Right lobe of liver (tissue), 6 donors: Measurements from ENCODE around the gene PLXNA2. TPM values are rescaled to one million over a fixed set of nuclear protein-coding genes. Genes with fewer than 3 reads are reported as not detected.

Source experiments
- ATAC-seq, 4 donors: fragments of 200-7000 bp; cut with Tn5 transposase; one replicate each; pipeline ENCODE4 v1.9.1; 2020; ENCODE audit warnings: mild to moderate bottlenecking in 4 of 4, moderate library complexity in 4 of 4
- DNase-seq, 3 donors: peaks; one replicate each; pipeline ENCODE4 v3.0.0-alpha.2; 2020
- H3K27ac ChIP-seq, 3 donors: fragments of 200-600 bp; one replicate each; pipeline ENCODE4 v1.8.0; 2022
- H3K27me3 ChIP-seq, 2 donors: fragments of 200-600 bp; one replicate each; pipeline ENCODE4 v1.8.0; 2022
- H3K36me3 ChIP-seq, 4 donors: fragments of 200-600 bp; sonication (generic) in 1 of 4; one replicate each; pipeline versions ENCODE4 v1.5.1 to v1.8.0; 2017 to 2022; ENCODE audit warnings: control low read depth in 1 of 4
- H3K4me1 ChIP-seq, 4 donors: fragments of 200-600 bp; sonication (generic) in 1 of 4; one replicate each; pipeline versions ENCODE4 v1.5.1 to v1.8.0; 2017 to 2022; ENCODE audit warnings: control low read depth in 1 of 4
- H3K4me3 ChIP-seq, 3 donors: fragments of 200-600 bp; one replicate each; pipeline ENCODE4 v1.8.0; 2022
- H3K9me3 ChIP-seq, 4 donors: fragments of 200-600 bp; sonication (generic) in 1 of 4; one replicate each; pipeline versions ENCODE4 v1.5.1 to v1.8.0; 2017 to 2022; ENCODE audit warnings: control low read depth in 1 of 4
- CTCF ChIP-seq, 4 donors: fragments of 200-600 bp in 3 of 4; fragments of 450-650 bp in 1 of 4; IDR thresholded peaks; one replicate each; pipeline versions ENCODE4 v1.5.1 to v1.8.0; 2016 to 2022; ENCODE audit warnings: antibody characterized with exemption in 4 of 4, mild to moderate bottlenecking in 2 of 4
- POLR2A ChIP-seq: fragments of 450-650 bp; IDR thresholded peaks from one replicate; pipeline ENCODE4 v1.6.1; 2017; ENCODE audit warnings: antibody characterized with exemption, mild to moderate bottlenecking
- WGBS: methylation state at CpG from one replicate; pipeline ENCODE4 v1.1.6; 2018; ENCODE audit warnings: low coverage, low lambda C conversion rate; ENCODE audit not compliant: insufficient coverage; ENCODE audit errors: missing lambda C conversion rate; 5-methylcytosine and 5-hydroxymethylcytosine counted together
- intact Hi-C, 2 donors: fragments of 100-400 bp; cut with DNase I; formaldehyde crosslinking; loops; one replicate each; pipeline versions ENCODE4 v1.11.2 to v1.14.1; 2022
- total RNA-seq, 6 experiments: library from RNA; depleted of rRNA in 2 of 6; stranded (reverse); fragments of >200 nt in 2 of 6; fragmentation: NEBNext Ultra II Directional in 3 of 6; extraction: Animal tissue kit (Norgen Biotek cat#: 25700) in 3 of 6; gene quantifications; one replicate each; pipeline versions ENCODE4 v1.1.0 to v1.2.4, GENCODE V29; 2016 to 2023
- donor health status: DM: no; HTN: yes; CAD: no.
- donor health status: DM: no; HTN: no; CAD: no.
- donor health status: DM: no; HTN: no; CAD: no.
- donor health status: DM: no; HTN: yes; CAD: no.
- donor health status: DM: no; HTN: yes; CAD: no.

PLXNA2 gene
- total RNA-seq, 6 experiments from 2014 or later = 5.6 to 20.8 (median 9.3) TPM

- intact Hi-C loops = no loop called here
- no peak overlapping the region for H3K27ac ChIP-seq
- TF ChIP-seq POLR2A = no peak
- H3K4me3 ChIP-seq = no peak overlapping the region
- peaks cover 0 to 9% (median 0%) of the 10 kb centered on the region in 4 donors for H3K36me3 ChIP-seq
- 95% methylated on average over 2 of the region's 2 CpGs for WGBS
- ATAC-seq (no peak), DNase-seq (no peak)
- peaks cover 0 to 5% (median 0%) of the 10 kb centered on the region in 4 donors for H3K4me1 ChIP-seq
- no peaks in the 10 kb centered on the region for H3K9me3 ChIP-seq
- H3K27me3 ChIP-seq = no peaks in the 10 kb centered on the region
These were observed 160.5 kb downstream of the PLXNA2 start for GRCh38 chr1:208083715-208084085.

- Histone ChIP-seq H3K4me1 (peaks cover 0 to 5% (median 0%) of the 10 kb centered on the region in 4 donors), H3K9me3 (no peaks in the 10 kb centered on the region), H3K27ac (no peak overlapping the region), H3K27me3 (no peaks in the 10 kb centered on the region), H3K36me3 (peaks cover 0 to 9% (median 0%) of the 10 kb centered on the region in 4 donors), H3K4me3 (no peak overlapping the region)
- intact Hi-C loops = no loop called here
- DNase-seq (no peak), ATAC-seq (no peak)
- TF ChIP-seq CTCF (IDR thresholded peaks at IDR 0.05) (no peak), POLR2A (no peak)
- 86% methylated on average over 13 of the region's 16 CpGs for WGBS
These were observed 161.0 kb downstream of the PLXNA2 start for GRCh38 chr1:208083016-208083714.

GRCh38 chr1:208081972-208082371 is 162.2 kb downstream of the PLXNA2 start:
- Histone ChIP-seq H3K4me3 (no peak overlapping the region), H3K9me3 (no peaks in the 10 kb centered on the region), H3K36me3 (peaks cover 0 to 3% (median 0%) of the 10 kb centered on the region in 4 donors), H3K4me1 (peaks cover 0 to 5% (median 0%) of the 10 kb centered on the region in 4 donors), H3K27me3 (no peaks in the 10 kb centered on the region), H3K27ac (no peak overlapping the region)
- WGBS = 82% methylated on average over 3 of the region's 12 CpGs
- intact Hi-C loops = no loop called here
- no peak for ATAC-seq
- TF ChIP-seq POLR2A (no peak), CTCF (IDR thresholded peaks at IDR 0.05) (no peak)
- no peak for DNase-seq

- Histone ChIP-seq H3K4me1 (no peaks in the 10 kb centered on the region), H3K4me3 (no peak overlapping the region), H3K27me3 (no peaks in the 10 kb centered on the region), H3K27ac (no peak overlapping the region), H3K36me3 (peaks cover 0 to 3% (median 0%) of the 10 kb centered on the region in 4 donors), H3K9me3 (no peaks in the 10 kb centered on the region)
- intact Hi-C loops = no loop called here
- ATAC-seq = no peak
- 82% methylated on average over 6 of the region's 11 CpGs for WGBS
- TF ChIP-seq CTCF (IDR thresholded peaks at IDR 0.05) = no peak
- DNase-seq = no peak
These were observed 163.5 kb downstream of the PLXNA2 start for GRCh38 chr1:208080396-208081286.

GRCh38 chr1:208079161-208079560 is 165.0 kb downstream of the PLXNA2 start:
- no peak for DNase-seq
- TF ChIP-seq CTCF (IDR thresholded peaks at IDR 0.05) (no peak), POLR2A (no peak)
- Histone ChIP-seq H3K9me3 (no peaks in the 10 kb centered on the region), H3K36me3 (peaks cover 0 to 1% (median 0%) of the 10 kb centered on the region in 4 donors), H3K4me3 (no peak overlapping the region), H3K27ac (no peak overlapping the region), H3K27me3 (no peaks in the 10 kb centered on the region), H3K4me1 (no peaks in the 10 kb centered on the region)
- ATAC-seq = no peak
- intact Hi-C loops = no loop called here
- 68% methylated on average over 4 of the region's 9 CpGs for WGBS
